Measurements from ENCODE around the gene RIMS3.
"Not testable (repeated sequence)": the region's sequence is repeated elsewhere in the genome, so short reads cannot be mapped to it uniquely, and the experiment has no call there.

RIMS3 gene

DNA sequence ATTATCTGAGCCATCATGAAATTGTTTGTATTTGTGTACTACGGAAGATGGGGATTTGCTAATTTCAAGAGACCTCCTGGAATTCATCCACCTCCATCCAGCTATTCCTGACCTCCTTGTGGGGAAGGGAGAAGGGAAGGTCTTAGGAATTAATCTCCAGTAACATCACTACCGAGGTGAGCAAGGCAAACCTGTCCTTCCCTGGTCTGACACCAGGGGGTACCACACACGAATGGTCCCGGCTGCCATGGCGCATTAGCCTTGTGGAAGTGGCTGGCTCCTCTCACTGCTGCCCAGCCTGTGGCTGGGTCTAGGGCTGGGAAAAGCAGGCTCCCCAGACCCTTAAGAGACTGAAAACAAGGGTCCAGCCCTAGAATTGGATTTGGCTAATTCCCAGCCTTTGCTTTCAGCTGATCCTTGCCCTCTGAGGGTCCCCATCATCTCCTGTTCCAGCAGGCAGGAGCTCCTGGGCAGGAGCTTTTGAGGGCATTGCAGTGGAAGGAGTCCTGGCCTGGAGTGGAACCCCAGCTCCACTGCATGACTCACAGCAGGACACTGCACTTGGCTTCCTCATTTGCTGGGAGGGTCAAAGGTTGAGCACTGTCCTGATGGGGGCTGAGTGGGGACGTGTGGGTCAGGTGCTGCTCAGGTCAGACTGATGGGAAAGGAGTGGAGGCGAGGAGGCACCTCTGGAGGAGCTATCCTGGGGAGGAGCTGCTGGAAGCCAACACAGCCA is 34.8 kb downstream of the RIMS3 start:
- DNase-seq (ENCODE audit: low read depth), result no peak

DNA sequence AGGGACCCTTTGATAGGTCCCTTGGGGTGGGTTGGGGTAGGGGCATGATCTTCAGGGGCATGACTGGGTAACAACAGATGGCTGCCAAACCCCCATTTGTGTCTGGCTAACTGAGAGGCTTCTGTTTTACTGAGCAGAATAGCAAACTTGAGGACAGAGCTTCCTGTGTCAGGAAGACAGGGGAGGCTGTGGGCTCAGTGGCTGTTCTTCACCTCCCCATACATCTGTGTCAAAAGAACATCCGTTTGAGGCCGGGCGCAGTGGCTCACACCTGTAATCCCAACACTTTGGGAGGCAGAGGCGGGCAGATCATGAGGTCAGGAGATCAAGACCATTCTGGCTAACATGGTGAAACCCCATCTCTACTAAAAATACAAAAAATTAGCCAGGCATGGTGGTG is 35.9 kb downstream of the RIMS3 start:
- DNase-seq (ENCODE audit: low read depth), result not testable (repeated sequence)

DNA sequence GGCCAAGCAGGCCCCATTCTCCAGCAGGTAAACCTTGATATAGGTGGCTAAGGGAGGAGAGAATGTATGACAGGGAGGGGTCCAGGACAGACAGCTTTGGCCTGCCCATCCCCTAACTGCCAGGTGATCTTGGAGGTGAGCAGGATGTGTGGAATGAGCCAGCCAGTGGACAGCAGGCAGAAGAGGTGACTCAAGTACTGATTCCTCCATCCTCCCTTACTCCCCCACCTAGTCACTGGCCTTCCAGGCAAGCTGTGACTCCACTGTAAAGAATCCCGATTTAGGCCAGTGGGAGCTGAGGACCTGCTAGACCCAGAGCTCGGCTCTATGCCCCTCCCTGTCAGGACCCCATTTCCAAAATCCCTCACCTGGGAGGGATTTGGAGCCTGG is 36.6 kb downstream of the RIMS3 start:
- no peak for DNase-seq (ENCODE audit: low read depth)

DNA sequence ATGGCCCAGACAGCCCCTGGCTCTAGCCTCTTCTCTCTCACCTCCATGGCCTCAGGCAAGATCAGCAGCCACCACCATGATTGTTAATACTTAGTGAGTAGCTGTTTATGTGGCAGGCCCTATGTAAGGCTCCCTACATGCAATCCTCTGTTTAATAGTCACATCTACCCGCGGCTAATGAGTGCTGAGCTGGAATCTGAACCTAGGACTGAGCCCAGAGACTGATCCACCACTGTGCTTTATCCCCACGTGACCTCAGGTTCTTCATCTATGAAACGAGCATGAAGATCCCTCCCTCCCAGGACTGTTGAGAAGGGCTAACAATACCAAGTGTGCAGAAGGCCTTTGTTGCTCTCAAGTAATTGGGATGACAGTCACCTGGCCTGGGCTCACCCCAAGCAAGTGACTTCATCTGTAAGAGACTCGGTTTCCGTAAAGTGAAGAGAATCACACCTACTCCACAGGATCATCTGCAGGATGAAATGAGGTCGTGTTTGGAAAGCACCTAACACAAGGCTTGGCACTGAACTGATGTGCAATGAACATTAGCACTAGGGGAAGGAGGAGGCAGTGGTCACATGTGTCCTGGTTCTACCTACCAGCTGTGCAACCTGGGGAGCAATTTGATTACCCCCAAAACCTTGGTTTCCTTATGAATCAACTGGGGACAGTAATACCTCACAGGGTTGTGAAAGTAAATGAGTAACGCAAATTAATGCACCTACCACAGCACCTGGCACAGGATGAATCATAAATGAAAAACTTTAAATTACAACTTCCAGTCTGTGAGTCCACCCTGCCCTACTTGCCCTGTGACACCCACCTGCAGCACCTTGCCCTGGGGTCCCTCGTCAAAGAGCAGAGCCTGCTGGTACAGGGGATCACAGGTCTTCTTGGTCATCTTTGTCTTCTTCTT is 37.2 kb downstream of the RIMS3 start:
- no peak for DNase-seq (ENCODE audit: low read depth)

DNA sequence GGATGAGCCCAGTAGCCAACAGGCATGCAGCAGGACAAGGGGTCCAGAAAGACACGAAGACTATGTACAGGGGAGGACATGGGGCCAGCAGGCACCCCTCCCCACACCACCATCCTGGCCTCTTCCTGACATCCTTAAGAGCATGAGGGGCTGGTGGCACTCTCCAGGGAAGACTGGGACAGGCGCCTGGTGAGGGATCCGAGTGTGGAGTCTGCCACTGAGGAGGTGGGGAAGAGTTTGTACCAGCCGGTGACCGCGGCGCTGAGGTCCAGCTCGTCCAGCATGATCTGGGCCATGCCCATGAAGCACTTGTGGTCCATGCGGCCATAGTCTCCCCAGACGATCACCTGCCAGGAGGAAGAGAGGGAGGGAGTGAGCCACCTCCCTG is 39.1 kb downstream of the RIMS3 start:
- DNase-seq (ENCODE audit: low read depth), result no peak

DNA sequence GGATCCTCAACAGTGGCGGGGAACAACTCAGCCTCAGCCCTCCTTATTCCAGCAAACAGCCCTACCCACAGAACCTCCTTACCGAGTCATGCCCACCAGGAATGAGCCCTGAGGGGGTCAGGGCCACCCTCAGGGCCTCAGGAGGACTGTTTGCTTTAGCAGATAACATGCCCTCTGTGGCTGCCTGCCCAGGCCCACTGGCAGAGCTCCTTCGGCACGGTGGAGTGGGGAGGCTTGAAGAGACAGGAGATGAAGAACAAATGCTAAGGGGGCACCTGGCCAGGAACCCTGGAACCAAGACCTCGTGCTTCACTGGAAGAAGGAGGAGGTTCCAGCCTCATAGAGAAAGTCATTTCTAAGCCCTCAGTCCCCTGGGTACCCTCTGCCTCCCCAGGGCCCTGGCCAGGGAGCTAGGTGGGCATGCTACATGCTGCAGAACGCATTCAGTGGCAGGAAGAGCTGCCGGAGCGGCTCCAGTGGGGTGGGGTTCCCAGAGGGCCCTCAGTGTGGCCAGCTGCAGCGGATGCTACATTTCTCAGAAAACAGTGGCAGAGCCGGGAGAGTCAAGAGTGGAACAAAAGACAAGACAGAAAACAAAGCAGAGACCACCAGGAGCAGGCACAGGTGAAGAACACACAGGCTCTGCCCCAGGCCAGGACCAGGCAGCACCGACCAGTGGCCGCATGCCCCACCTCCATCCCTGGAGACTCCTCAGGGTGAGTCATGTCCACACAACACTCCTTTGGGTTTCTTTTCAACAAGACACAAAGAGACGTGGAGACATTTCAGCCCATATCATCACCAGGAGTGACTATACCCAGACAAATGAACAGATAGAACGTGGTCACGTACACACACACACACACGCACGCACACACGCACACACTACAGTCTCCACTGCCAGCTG is 39.8 kb downstream of the RIMS3 start:
- DNase-seq (ENCODE audit: low read depth), result no peak

DNA sequence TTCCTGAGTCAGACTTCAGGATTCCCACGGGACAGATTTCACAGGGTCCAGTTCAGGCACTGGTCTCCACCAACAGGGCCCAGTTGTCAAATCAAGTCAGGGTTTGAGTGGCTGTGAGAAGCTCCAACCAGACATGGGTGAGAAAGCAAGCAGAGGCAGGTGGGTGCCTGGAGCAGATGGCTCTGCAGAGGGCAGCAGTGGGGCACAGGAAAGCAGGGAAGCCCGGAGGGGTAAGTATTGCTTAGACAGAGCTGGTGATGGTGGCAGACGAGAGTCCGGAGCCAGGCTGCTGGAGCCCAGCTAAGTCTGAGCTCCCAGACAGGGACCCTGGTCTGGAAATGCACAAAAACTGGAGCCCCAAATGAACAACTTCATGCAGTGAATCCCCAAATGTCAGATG is 40.4 kb downstream of the RIMS3 start:
- DNase-seq (ENCODE audit: low read depth), result no peak

DNA sequence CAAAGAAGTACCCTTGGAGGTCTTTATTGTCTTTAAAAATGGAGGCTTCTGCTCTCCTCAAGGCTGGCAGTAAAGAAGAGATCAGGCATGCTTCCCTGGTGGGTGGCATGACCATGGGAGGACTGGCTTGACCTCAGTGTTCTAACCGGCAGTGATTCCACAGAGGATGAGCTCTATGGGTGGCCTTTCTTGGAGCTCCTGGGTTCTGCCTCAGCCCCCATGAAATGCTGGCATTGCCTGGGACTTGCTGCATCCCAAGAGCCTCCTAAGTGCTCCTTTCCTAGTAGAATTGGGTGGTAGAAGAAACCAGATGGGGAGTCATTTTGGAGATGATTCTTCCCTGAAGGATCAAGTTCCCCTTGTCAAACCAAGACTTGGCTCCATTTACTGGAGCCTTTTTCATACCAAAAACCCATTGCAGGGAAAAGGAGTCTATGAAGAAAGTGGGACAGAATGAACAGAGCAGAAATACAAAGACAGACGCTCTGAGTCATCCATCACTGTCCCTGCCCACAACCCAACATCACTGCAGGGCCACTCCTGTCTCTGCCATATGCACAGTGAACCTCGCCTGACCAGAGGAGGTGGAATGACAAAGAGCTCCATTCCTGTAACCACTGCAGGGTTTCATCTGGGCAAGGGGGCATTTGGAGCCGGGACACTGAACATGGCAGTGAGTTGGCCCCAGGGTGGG is 42.4 kb downstream of the RIMS3 start:
- DNase-seq (ENCODE audit: low read depth), result no peak

DNA sequence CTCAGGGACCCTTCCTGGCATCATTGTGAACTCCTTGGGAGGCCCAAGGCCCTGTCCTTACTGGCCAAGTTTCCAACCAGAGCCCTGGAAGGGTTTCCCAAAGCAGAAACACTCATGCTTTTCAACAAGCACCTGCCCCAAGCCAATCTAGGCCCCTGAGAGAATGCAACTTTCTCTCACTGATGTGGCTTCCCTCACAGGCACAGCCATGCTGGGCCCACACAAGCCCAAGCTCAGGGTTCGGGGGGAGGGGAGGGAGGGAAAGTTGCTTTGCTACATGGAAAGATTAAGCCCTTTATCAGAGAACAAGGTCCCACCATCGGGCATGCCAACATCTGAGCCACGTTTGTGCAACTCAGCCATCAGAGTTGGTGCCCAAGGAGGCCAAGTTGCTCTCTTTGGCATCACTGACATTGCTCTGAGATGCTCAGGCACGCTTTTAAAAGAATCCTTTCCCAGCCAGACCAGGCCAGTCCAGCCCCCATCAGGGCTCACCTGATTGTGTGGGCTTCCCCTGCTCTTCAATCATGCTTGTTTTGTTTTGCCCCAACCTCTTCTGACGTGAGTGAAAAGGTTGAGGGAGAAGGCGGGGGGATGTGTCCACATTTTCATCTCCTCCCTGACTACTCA is 43.5 kb downstream of the RIMS3 start:
- no peak for DNase-seq (ENCODE audit: low read depth)

DNA sequence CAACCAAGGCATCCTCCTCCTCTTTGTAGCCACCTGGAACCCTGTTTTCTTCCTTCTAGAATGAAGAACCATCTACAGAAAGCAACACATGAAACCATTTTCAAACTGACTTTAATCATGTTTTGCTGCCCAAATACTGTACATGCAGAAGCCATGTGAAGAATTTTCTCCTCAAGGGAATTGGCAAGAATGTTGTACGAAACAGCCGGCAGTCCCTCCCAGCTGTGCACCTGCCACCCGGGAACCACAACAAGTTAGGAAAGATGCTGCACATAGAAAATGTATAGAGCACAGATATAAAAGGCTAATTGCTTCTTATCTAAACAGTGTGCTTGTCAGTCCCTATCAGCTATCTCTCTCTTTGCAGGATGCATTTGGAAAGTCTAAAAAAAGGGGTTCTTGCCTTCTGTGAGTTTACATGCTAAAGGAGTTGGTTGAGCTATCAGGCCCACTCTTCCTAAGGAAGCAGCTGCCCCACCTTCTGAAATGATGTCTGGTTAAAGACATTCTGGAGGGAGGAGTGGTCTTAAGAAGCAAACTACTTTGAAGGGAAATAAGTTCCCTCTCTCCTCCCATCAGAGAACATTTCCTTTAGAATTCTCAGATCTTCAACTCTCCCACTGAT is 44.8 kb downstream of the RIMS3 start:
- no peak for DNase-seq (ENCODE audit: low read depth)

DNA sequence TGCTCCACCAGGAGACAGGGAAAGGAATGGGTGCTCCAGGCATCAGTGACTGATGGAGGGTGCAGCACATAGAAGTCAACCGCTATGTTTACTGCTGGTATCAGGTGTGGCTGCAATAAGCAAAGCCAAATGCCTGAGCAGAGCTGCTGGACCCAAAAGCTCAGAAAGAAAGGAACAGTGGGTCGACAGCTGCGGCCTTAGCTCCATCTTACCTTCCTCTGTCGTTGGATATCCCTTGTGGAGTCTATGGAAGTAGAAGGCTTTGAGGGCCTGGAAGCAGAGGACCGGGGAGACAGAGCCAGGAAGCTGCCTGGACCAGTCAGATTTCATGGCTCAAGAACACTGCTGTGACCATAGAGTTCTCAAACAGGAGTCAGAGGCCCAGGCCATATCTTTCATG is 45.3 kb downstream of the RIMS3 start:
- DNase-seq (ENCODE audit: low read depth), result no peak

DNA sequence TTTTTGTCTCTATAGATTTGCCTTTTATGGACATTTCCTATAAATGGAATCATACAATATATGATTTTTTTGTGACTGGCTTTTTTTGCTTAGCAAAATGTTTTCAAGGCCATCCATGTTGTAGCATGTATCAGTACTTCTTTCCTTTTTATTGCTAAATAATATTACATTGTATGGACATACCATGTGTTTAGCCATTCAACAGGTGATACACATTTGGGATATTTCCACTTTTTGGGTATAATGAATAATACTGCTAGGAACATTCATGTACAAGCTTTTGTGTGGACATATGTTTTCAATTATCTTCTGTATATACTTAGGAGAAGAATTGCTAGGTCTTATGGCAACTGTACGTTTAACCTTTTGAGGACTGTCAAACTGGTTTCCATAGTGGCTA is 47.4 kb downstream of the RIMS3 start:
- DNase-seq (ENCODE audit: low read depth), result no peak

DNA sequence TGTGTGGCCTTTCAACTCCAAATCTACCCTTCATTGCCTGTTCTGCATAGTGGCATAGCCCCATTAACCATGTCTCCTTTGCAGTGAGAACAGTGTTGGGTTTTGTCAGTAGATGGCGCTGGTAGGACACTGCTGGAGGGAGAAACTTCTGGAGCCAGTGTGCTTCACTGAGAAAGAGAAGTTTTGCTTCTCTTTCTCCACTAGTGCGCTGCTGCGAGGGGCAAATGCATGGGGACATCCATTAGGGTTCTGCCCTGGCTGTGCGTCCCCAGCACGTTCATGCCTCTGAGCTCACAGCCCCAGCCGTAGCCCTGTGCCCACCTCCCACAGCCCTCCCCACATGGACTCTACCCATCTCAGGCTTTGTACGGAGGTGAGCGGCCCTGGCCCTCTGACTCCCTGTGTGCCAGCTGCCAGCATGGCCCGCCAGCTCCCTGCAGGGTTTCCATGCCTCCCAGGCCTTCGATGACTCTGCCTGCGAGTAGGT is 53.1 kb downstream of the RIMS3 start:
- DNase-seq (ENCODE audit: low read depth), result peak; percentile 34

DNA sequence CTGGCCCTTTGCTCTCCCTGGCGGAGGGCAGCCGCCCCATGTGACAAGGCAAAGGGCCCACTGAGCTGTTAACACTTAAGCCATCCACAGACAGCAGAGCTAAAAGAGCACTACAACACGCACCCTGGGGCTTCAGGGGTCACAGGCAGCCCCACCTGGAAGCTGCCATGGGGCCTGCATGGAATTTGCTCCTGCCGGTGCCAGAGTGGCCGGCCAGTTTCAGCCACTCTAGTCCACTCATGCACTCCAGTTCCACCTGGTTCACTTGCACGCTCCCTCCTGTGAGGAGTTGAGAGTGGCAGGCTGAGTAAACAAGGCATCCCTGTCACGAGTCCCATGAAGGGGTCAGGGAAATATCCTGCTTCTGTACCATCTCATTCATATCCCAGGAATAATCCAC is 55.3 kb downstream of the RIMS3 start:
- no peak for DNase-seq (ENCODE audit: low read depth)

DNA sequence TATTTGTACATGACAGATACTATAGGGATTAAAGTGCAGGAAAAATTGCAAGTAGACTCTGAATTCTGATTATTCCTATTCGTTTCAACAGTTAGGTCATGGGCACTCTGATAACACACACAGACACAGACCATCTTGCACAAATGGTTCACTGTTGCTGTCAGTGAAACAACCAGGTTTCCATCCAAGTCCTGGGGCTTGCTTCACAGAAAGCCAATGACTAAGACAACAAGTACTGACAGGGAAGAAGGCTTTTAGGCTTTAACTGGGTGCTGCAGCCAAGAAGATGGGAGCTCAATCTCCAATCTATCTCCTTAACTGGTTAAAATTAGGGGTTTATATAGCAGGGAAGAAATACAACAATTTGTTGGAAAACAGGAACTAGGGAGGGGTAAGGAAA is 57.6 kb downstream of the RIMS3 start:
- no peak for DNase-seq (ENCODE audit: low read depth)

DNA sequence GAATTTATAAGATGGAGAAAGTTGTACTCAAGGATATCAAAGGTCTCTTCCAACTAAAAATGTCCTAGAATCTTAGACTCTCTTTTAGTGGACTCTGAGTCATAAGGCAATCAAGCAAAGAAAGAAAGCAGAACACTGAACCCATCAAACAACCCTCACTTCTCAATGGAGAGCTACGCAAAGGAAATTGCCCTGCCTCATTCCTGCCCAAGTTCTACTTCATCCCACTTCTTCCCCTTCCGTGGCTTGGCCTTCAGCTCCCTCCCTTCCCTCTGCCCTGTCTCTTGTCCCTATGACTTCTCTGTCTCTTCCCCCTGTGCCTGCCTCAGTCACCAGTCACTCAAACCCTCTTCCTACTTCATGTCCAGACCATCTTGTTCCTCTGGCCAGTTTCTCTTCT is 58.5 kb downstream of the RIMS3 start:
- DNase-seq (ENCODE audit: low read depth), result no peak

DNA sequence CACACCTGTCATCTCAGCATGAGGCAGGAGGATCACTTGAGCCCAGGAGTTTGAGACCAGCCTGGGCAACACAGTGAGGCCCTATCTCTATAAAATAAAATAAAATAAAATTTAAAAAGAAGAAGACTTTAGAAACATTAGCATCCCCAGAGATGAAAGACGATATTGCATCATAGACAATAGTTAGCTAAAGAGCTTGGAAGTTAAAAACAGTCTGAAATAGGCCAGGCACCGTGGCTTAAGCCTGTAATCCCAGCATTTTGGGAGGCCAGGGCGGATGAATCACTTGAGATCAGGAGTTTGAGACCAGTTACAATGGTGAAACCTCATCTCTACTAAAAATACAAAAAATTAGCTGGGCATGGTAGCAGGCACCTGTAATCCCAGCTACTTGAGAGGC is 59.3 kb downstream of the RIMS3 start:
- no peak for DNase-seq (ENCODE audit: low read depth)

DNA sequence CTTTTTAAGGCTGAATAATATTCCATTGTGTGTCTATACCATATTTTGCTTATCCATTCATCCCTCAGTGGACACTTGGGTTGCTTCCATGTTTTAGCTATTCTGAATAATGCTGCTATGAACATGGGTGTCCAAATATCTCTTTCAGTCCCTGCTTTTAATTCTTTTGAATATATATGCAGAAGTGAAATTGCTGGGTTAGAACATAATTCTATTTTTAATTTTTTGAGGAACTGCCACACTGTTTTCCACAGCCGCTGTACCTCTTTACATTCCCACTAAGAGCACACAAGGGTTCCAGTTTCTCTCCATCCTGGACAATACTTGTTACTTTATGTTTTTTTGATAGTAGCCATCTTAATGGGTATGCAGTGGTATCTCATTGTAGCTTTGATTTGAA is 65.6 kb downstream of the RIMS3 start:
- no peak for DNase-seq (ENCODE audit: low read depth)

DNA sequence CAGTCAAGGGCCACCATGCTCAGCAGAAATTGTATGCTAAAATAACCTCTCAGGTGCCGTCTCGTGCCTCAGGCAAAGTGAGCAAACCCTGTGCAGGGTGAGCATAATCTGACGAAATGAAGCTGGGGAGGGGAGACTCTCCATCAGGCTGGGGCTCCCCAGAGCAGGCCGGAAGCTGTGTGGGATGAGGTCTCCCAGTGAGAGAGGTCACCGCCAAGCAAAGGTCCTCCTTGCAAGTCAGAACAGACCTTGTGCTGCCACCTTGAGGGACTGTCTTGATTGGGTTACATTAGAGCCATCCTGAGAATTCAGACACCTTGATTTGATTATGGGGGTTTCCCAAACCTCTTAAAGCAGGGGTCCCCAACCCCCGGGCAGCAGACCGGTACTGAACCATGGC is 69.9 kb downstream of the RIMS3 start:
- no peak for DNase-seq (ENCODE audit: low read depth)

DNA sequence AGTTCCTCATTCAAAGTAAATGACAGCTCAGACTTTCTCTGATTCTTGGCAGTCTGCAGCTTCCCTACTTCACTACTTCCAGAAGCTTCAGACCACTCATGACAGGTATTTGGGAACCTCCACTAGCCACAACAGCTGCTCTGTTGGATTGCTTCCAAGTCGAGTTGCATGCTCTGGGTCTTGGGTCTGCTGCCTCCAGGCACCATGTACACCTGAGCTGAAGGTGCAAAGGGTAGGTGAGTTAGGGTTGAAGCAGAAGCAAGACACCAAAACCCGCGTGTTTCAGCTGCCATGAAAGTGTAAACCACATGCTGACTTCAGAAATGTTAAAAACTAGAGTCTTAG is 71.3 kb downstream of the RIMS3 start:
- no peak for DNase-seq (ENCODE audit: low read depth)
